Activated T-helper 1 cell treated with anti-CD3 and anti-CD28 coated beads, Interleukin-2, amount 50 U/mL, for 16 hours (primary cell): ENCODE data around the gene WASHC2C.
"Not testable (repeated sequence)": the region's sequence is repeated elsewhere in the genome, so short reads cannot be mapped to it uniquely, and the experiment has no call there.

Experiments
- DNase-seq, 2 donors: peaks; one replicate each; pipeline ENCODE4 v3.0.0-alpha.2; 2020; ENCODE audit warnings: low read depth in 1 of 2, low spot score in 1 of 2

WASHC2C gene, protein sequence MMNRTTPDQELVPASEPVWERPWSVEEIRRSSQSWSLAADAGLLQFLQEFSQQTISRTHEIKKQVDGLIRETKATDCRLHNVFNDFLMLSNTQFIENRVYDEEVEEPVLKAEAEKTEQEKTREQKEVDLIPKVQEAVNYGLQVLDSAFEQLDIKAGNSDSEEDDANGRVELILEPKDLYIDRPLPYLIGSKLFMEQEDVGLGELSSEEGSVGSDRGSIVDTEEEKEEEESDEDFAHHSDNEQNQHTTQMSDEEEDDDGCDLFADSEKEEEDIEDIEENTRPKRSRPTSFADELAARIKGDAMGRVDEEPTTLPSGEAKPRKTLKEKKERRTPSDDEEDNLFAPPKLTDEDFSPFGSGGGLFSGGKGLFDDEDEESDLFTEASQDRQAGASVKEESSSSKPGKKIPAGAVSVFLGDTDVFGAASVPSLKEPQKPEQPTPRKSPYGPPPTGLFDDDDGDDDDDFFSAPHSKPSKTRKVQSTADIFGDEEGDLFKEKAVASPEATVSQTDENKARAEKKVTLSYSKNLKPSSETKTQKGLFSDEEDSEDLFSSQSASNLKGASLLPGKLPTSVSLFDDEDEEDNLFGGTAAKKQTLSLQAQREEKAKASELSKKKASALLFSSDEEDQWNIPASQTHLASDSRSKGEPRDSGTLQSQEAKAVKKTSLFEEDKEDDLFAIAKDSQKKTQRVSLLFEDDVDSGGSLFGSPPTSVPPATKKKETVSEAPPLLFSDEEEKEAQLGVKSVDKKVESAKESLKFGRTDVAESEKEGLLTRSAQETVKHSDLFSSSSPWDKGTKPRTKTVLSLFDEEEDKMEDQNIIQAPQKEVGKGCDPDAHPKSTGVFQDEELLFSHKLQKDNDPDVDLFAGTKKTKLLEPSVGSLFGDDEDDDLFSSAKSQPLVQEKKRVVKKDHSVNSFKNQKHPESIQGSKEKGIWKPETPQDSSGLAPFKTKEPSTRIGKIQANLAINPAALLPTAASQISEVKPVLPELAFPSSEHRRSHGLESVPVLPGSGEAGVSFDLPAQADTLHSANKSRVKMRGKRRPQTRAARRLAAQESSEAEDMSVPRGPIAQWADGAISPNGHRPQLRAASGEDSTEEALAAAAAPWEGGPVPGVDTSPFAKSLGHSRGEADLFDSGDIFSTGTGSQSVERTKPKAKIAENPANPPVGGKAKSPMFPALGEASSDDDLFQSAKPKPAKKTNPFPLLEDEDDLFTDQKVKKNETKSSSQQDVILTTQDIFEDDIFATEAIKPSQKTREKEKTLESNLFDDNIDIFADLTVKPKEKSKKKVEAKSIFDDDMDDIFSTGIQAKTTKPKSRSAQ (N-terminal part only)

DNA sequence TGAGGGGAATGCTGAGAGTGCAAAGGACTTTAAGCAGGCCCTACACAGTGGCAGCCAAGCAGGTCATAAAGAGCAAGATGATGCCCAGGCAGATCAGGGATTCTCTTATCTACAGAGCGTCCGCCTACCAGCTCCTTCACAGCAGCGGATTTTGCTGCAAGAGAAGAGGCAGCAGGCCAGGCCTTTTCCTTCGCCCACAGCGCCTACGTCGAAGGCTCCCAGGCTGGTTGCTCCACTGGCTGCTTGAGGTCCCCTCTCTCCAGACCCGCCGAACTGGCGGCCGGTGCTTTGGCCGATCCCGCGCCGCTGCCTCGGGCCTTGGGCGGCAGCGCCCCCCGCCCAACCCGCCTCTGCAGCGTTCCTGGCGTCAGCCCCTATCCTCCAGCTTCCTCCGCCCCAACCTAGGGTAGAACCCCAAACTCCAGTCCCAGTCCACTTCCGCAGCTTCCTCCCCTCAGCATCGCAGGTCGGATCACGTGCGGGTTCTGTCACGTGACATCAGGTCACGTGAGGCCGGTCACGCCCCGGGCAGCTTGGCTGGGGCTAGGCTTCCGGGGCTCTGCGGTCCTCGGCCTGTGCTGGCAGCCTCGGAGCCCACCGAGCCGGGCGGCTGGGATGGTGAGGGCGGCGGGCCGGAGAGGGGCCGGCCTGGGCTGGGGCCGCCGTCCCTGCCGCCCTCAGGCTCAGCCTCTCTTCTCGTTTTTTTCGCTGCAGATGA, at the start of gene WASHC2C:
Gene WASHC2C (plus strand): TSS at position 564 of the 718 bp plus-strand sequence. CDS start 52 bp downstream, at position 616.
- DNase-seq, result peak; percentile 96 to 97

DNA sequence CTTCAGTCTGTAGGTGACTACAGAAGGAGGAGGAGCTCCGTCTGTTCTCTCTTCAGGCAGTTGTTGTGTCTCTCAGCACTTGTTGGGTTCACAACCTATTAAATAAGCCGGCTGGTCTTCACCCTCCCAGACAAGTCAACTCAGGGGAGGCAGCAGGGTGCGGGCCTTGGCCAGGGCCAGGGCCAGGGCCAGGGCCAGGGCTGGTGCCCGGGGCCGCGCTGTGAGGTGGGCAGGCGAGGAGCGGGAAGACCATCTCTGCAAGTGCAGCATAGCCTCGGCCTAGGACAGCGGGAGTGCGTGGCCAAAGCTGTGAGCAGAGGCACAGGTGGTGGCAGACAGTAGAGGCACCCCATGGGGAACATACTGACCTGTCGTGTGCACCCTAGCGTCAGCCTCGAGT, 48.6 kb upstream of the WASHC2C start:
- not testable (repeated sequence) for DNase-seq

DNA sequence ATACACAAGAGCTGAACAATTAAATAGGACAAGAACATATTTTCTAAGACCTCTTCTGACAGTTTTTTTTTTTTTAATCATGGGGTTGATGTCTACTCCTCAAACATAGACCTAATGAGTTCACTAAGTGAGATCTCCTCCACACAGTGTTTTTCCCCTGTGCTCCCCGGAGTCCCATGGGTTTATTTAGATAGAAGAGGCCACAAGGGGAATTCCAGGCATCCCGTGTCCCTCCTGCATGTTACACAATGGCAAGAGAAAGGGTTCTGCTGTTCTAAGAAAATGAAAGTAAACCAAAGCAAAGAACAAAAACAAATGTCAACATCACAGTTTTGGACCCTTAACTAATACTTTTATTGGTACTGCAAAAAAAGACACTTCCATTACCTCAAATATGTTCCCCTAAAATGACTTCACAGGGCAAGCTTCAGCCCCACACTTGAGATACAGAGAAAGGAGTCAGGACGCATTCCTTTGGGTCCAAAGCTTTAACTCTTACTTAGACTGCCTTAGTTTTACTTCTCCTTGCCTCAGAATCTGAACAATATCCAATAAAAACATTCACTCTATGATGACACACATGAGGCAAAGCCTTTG, 16.8 kb upstream of the WASHC2C start:
- not testable (repeated sequence) for DNase-seq

DNA sequence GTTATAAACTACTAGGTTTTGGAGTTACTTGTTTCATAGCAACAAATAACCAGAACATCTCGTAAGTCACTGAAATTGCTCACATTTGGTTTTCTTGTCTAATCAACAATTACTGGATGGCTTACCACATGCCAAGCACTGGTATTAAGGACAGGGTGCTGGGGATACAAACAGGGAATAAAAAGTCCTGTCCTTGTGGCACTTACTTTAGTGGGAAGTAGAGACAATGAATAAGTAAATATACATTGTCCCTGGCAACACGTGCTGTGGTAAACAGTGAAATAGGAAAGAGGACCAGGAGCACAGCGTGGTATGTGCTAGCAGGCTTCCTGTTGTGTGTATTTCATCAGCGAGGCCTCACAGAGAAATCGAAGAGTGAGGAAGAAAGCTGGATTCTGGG, 15.8 kb upstream of the WASHC2C start:
- DNase-seq, result not testable (repeated sequence)

DNA sequence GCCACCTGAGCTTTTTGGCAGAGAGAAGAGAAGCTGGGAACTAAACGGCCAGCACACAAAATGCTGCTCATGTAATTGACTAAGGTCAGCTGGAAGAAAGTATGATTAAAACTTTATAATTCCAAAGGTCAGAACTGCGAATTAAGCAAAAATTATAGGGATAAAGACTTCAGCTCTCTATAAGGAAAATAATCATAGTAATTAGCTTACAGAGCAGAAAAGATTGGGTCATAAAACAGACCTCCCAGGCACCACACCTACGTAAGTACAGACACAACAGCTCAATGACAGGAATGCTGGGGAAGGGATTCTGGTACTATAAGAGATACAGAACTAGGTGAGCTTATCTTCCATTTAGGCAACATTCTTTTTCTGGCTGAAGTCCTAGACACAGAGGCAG, 10.0 kb upstream of the WASHC2C start:
- not testable (repeated sequence) for DNase-seq

DNA sequence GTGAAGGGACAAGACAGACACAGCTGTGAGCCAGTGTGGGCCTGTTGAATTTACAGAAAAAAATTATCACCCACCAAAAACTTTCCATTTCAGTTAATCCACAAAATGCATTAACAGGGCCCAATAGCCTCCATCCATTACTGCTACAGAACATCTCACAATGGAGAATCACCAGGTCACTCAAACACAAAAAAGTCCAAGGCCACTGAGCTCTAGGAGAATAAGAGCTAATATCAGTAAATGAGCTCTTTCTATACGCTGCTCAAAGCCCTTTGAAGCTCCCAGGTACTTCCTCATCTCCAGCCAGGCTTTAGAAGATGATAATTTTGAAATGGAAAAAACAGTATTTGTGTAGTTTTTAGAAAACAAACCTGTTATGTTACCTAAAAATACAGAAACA, 9.4 kb upstream of the WASHC2C start:
- DNase-seq, result not testable (repeated sequence)

DNA sequence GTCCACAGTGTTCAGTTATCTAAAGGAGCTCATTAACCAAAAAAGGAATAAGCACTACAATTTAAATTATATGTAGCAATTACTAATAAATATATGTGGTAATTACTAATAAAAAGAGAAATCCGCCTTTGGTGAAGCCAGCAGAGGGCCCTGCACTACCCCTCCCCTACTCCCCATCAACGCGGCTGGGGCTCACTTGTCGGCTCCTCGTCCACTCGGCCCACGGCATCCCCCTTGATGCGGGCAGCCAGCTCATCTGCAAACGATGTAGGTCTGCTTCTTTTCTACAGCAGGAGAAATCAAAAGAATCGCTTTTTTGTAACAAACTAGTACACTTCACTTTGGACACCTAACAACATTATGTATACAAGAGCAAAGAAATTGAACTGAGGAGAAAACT, 5.6 kb upstream of the WASHC2C start:
- not testable (repeated sequence) for DNase-seq

DNA sequence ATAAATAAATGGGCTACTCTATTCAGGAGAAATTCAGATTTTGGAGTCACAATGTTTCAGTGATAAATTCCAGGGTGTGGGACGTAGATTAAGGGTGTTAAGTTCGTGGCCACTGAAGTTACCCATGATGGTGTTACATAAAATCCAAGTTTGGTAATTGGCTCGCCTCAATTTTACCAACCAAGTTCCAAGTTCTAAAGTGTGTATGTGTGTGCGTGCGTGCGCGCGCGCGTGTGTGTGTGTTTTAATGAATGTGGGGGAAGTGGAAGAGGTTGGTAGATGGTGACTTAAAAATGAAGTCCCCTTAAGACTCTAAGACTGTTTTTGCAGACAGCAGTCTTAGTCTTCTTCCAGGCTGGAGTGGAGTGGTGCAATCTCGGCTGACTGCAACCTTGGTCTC, 3.2 kb upstream of the WASHC2C start:
- DNase-seq, result not testable (repeated sequence)

DNA sequence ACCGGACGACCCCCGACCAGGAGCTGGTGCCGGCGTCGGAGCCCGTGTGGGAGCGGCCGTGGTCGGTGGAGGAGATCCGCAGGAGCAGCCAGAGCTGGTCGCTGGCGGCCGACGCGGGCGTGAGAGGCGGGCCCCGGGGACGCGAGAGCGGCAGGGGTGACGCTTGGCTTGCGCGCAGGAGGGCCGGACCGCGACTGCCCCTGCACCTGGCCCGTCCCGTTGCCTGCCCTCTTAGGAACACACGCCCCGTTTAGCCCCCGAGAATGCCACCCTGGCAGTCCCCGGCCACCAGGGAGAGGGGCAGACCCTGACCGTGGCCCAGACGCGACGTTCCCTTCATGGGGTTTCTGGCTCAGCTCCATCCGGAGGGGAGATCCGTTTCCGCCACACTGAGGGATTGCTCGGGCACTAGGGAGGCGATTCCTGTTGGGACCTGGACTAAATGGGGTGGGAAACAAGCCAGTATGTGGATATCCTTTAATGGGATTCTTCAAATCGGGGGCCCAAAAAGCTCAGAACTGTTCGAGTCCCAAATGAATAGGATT, 427 bp downstream of the WASHC2C start:
- not testable (repeated sequence) for DNase-seq

DNA sequence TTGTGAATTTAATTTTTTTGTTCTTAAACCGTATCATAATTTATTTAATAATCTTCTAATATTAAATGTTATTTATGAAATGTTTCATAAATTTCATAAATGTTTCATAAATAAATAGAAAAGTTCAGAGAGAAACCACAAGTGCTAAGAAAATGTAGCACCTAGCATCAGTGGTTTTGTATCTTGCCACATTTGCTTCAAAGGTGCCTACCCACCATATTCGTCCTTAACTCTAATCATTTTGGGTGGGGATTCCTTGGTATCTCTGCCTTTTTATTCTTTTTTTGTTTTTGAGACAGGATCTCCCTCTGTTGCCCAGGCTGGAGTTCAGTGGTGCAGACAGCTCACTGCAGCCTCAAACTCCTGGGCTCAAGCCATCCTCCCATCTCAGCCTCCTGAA, 7.4 kb downstream of the WASHC2C start:
- DNase-seq, result not testable (repeated sequence)

DNA sequence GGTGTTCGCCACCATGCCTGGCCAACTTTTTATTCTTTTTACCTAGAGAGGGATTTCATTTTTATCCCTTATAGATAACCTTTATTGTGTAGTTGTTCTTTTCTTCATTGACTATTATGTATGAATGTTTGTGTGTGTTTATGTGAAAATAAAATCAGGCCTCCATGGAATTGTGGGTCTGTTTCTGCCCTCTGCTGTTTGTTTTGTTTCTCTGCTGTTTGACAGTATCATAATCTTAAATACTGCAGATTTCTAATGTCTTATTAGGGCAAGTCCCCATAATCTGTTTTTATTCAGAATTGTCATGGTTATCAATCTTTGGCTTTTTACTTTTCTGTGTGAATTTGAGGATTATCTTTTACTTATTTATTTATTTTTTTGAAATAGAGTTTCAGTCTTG, 7.8 kb downstream of the WASHC2C start:
- not testable (repeated sequence) for DNase-seq

DNA sequence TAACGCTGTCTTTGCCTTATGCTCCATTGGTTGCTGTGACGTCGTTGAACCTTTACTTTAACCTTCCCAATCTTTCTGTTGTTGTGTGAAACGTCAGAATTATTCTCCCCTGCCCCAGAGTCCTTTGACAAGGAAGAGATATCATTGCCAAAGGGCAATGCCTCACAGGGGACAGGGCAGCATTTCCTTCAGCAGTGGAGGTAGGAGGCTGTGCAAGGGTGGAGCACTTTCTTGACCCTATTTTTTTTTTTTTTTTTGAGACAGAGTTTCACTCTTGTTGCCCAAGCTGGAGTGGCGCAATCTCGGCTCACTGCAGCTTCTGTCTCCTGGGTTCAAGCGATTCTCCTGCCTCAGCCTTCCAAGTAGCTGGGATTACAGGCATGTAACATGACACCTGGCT, 14.5 kb downstream of the WASHC2C start:
- DNase-seq, result not testable (repeated sequence)

DNA sequence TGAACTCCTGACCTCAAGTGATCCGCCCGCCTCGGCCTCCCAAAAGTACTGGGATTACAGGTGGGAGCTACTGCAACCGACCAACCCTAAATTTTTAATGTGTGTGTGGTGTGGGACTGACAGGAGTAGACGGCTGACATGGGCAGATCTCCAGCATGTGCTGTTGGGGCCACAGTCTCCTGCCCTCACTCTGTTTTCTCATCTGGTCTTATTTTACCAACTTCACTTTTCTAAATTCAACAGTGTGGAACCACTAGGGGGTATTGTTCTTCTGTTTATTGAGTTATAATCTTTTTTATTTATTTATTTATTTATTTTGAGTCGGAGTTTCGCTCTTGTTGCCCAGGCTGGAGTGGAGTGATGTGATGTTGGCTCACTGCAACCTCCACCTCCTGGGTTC, 14.9 kb downstream of the WASHC2C start:
- not testable (repeated sequence) for DNase-seq

DNA sequence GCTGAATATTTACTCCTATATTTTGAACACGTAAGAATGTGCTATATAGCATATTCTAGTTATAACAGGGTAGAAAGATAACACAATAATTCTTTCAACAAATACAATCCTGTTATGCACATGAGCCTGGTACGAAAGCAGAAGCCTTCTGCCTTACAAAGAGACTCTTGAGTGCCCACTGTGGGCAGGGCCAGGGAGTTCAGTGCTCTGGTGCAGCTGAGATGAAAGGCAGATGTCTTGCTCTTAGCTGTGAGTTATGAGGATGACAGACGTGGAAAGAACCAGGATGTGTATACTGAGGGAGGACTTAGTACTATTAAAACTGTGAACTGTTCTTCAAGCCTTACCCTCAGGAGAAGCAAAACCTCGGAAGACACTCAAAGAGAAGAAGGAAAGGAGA, 24.1 kb downstream of the WASHC2C start:
- DNase-seq, result not testable (repeated sequence)

DNA sequence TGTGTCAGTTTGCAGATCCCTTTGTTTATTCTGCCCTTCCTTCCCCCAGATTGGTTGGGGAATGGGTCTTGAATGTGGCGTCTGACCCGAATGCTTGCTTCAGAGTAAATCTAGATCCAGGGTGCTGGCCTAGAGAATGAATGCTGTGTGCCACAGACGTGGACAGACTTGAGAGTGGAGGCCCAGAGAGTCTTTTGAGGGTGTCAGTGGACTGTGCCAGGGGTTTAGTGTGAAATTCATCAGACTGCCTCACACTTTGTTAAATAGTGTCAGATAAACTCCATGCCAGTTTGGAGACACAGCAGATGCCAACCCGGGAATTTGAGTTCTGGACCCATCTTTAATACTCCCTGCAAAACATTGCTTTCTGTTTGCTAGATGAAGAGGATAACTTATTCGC, 25.1 kb downstream of the WASHC2C start:
- DNase-seq, result not testable (repeated sequence)

DNA sequence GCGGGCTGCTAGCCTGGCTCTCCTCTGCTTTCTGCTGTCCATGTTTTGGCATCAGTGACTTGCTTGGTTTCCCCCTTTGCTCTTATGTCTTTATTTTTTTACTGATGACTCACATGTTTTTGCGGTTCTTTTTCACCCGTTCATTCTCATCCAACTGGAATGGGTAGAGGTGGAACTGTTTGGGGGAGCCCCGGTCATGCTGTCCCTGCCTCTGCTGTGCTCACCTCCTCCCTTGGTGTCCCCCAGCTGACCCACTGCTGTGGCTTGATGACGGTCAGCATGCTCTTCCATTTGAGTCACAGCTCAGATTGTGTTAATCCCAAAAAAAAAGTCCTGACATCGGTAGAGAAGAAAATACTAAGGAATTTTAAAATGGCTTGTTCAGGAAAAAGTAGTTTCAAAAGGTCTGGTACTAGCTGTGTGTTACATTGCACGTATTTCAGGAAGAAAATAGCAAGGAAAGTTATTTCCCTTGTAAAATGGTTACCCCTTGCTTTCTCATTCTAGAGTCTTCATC, 27.0 kb downstream of the WASHC2C start:
- not testable (repeated sequence) for DNase-seq

DNA sequence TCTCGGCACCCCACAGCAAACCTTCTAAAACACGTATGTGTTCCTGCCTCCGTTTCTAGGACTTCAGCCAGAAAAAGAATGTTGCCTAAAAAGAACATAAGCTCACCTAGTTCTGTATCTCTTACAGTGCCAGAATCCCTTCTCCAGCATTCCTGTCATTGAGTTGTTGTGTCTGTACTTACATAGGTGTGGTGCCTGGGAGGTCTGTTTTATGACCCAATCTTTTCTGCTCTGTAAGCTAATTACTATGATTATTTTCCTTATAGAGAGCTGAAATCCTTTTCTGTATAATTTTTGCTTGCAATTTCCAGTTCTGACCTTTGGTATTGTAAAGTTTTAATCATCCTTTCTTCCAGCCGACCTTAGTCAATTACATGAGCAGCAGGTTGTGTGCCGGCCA, 28.0 kb downstream of the WASHC2C start:
- not testable (repeated sequence) for DNase-seq

DNA sequence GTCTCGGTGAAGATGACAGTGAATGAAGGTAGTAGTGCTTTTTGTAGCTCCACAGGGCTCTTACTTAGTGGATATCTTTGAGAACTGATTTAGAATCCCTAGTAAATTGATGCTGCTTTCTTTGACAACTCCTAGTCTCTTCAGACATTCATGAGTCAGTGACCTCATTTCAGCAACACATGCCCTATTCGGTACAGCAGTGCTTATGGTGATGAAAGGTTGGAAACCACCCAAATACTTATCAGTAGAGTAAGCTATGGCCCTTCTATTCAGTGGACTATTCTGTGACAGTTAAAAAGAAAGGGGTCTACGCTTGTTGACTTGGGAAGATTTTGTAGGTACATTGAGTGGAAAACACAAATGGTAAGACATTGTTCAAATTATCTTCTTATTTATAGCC, 29.0 kb downstream of the WASHC2C start:
- not testable (repeated sequence) for DNase-seq

DNA sequence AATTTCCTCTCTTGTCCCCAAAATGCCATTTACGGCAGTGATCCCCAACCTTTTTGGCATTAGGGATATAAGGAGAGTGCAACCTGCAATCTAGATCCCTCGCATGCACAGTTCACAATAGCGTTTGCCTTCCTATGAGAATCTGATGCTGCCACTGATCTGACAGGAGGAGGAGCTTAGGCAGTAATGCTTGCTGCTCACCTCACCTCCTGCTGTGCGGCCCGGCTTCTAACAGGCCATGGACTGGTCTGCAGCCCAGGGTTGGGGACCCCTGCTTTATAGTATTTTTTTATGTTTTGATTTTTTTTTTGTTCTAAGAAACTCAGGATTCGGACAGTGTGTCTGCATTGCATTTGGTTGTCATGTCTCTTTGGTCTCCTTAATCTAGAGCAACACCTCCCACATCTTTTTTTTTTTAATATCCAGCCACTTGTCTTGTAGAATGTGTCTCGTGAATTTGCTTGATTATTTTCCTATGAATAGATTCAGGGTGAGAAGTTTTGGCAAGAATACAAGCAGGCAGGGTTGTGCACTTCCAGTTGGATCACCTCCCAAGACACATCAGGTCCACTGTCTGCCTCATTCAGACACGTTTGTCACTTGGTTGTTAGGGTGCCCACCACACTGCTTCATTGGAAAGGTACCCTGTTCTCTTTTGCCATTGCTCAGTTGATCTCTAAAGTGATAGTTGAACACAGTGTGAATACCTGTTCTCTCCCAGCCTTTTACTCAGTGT, 30.8 kb downstream of the WASHC2C start:
- not testable (repeated sequence) for DNase-seq
